ENCODE results near the gene ANKRD49. TPM values are rescaled to one million over a fixed set of nuclear protein-coding genes. Genes with fewer than 3 reads are reported as not detected.

ANKRD49 gene
- total RNA-seq, 2 donors from 2014 or later: 4.3 to 6.9 TPM

DNA sequence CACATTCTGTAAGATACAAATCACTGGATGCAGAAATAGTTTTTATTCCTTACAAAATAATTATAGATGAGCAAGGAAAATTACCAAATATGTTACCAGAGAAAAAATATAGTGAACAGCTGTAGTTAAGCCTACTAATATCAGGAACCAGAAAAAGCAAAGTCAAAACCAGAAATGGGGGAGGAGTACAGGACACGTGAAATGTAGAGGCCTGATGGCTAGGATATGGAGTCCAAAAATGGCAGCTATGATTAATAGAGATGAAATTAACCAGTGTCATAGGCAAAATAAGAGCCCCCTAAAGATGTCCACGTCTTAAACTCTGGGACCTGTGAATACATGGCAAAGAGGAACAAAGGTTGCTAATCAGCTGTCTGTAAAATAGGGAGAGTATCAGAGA lies 34.2 kb upstream of the ANKRD49 start:
- no peak overlapping the region for H3K27ac ChIP-seq
- H3K4me1 ChIP-seq: no peaks in the 10 kb centered on the region
- no peak for DNase-seq (ENCODE audit: low spot score)
- TF ChIP-seq, protein P1, sequence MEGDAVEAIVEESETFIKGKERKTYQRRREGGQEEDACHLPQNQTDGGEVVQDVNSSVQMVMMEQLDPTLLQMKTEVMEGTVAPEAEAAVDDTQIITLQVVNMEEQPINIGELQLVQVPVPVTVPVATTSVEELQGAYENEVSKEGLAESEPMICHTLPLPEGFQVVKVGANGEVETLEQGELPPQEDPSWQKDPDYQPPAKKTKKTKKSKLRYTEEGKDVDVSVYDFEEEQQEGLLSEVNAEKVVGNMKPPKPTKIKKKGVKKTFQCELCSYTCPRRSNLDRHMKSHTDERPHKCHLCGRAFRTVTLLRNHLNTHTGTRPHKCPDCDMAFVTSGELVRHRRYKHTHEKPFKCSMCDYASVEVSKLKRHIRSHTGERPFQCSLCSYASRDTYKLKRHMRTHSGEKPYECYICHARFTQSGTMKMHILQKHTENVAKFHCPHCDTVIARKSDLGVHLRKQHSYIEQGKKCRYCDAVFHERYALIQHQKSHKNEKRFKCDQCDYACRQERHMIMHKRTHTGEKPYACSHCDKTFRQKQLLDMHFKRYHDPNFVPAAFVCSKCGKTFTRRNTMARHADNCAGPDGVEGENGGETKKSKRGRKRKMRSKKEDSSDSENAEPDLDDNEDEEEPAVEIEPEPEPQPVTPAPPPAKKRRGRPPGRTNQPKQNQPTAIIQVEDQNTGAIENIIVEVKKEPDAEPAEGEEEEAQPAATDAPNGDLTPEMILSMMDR (IDR thresholded peaks at IDR 0.05): no peak
- H3K4me3 ChIP-seq: no peak overlapping the region
- no peaks in the 10 kb centered on the region for H3K9me3 ChIP-seq
- H3K27me3 ChIP-seq: no peaks in the 10 kb centered on the region
- peaks cover 8% of the 10 kb centered on the region for H3K36me3 ChIP-seq

DNA sequence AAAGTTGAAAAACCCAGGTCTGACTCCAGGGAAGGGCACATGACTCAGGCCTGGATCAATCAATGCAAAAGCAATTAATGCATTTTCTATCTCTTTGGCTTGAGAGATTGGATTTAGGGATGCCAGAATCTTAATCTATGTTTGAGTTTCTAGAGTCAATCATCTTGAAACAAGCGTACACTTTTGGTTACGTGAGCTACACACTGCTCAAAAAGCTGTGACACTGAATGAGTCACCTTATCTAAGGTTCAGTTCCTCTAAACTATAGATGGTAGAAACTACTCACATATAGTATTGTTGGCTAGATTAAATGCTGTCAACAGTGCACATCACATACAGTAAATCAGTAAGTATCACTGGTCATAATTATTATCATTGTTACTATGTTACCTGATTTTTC lies 24.4 kb upstream of the ANKRD49 start:
- no peak for DNase-seq (ENCODE audit: low spot score)
- TF ChIP-seq, protein P1 (IDR thresholded peaks at IDR 0.05): no peak
- Histone ChIP-seq H3K4me1 (no peaks in the 10 kb centered on the region), H3K9me3 (no peaks in the 10 kb centered on the region), H3K36me3 (peaks cover 33% of the 10 kb centered on the region), H3K27me3 (no peaks in the 10 kb centered on the region), H3K4me3 (no peak overlapping the region), H3K27ac (no peak overlapping the region)

DNA sequence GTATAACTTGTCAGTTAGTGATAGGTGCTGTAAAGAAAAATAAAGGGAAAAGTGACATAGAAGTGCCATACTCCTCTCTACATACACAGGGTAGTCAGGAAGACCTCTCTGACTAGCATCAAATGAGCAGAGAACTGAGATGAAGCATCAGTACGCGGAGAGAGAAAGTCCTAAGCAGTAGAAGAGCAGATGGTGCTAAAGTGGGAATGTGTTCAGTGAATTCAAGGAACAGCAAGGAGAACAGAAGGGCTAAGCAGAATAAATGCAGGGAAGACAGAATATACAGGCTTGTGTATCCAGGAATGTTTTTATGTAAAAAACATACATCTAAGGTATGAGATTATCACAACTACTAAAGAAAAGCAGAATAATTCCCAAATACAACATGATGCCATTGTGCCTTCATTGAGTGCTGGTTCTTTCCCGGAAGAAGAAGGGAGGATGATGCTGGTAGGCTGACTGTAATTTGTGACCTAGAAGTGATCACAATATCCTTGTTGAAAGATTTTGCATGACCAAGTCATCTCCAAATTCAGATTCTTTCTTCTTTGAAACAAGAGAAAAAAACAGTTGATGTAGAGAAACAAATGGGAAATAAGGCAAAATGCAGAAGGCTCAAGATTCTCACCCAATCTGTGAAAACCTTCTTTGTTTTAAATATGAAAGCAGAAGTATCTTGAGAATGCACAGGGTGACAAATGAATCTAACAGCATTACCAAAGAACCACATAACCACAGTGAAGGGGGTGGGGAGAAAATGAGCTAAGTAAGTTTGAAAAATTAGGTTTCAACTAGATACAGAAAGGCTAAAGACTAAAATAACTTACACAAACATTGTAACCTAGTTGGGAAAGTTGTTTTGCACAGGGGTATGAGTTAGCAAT lies 20.6 kb upstream of the ANKRD49 start:
- H3K27me3 ChIP-seq: no peaks in the 10 kb centered on the region
- H3K27ac ChIP-seq: no peak overlapping the region
- no peaks in the 10 kb centered on the region for H3K4me1 ChIP-seq
- H3K9me3 ChIP-seq: no peaks in the 10 kb centered on the region
- TF ChIP-seq, protein P1 (IDR thresholded peaks at IDR 0.05): no peak
- H3K4me3 ChIP-seq: no peak overlapping the region
- DNase-seq (ENCODE audit: low spot score): no peak
- H3K36me3 ChIP-seq: peaks cover 39% of the 10 kb centered on the region

DNA sequence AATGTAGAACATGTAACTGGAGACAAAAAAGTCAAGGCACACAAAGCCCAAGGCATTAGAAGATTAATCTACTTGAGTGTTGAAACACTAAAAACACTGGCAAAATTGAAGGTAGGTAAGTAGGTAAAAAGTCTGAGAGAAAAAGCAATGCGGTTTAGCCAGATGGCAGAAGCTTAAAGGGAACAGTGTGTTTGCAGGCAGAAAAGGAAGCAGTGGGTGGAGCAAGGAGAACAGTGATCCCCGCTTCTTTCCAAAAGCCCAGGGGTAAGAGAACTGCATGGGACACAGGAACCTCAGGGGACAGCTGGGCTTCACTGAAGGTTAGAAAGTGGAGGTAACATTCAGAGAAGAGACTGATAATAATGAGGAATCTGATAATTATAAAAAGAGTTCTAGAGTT lies 16.2 kb upstream of the ANKRD49 start:
- H3K27ac ChIP-seq: no peak overlapping the region
- no peak for DNase-seq (ENCODE audit: low spot score)
- H3K4me1 ChIP-seq: no peaks in the 10 kb centered on the region
- H3K4me3 ChIP-seq: no peak overlapping the region
- no peaks in the 10 kb centered on the region for H3K27me3 ChIP-seq
- TF ChIP-seq, protein P1 (IDR thresholded peaks at IDR 0.05): no peak
- H3K9me3 ChIP-seq: no peaks in the 10 kb centered on the region
- H3K36me3 ChIP-seq: peaks cover 20% of the 10 kb centered on the region

DNA sequence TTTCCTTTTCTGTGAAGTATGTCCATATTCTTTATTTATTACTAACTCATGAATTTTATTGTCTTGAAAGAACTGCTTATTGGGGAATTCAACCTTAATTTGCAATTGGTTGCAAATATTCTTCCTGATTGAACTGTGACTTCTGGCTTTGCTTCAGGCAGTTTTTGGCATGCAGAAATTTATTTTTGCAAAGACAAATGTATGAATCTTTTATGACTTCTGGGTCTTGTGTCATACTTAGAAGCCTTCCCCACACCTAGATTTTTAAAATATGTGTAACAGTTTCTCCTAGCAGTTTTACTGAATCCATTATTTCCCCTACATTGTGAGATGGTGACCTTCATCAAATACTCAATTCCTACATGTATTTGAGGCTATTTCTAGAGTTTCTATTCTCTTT lies 12.4 kb upstream of the ANKRD49 start:
- Histone ChIP-seq H3K4me1 (no peaks in the 10 kb centered on the region), H3K27me3 (no peaks in the 10 kb centered on the region), H3K27ac (no peak overlapping the region), H3K36me3 (peaks cover 25% of the 10 kb centered on the region), H3K9me3 (no peaks in the 10 kb centered on the region), H3K4me3 (no peak overlapping the region)
- TF ChIP-seq, protein P1 (IDR thresholded peaks at IDR 0.05): no peak
- no peak for DNase-seq (ENCODE audit: low spot score)
